Measurements from ENCODE around the gene SCARF2. TPM values are rescaled to one million over a fixed set of nuclear protein-coding genes. Genes with fewer than 3 reads are reported as not detected.

The SCARF2 gene
- total and polyA plus RNA-seq, 2 of the 13 experiments (the other 11 are each of a cell fraction or from before 2014, with no cell fraction given), result 3.3 to 6.2 TPM

- TF ChIP-seq ZNF350 (CRISPR knock-in tag; IDR thresholded peaks at IDR 0.05; ENCODE audit: borderline replicate concordance, low read depth), result no peak
- TF ChIP-seq ISX (CRISPR knock-in tag; conservative IDR thresholded peaks at IDR 0.05), result no peak
- TF ChIP-seq PCBP2 (optimal IDR thresholded peaks at IDR 0.05; ENCODE audit: low read depth, low read length, poor library complexity, severe bottlenecking), result no peak
- TF ChIP-seq ATF4 (CRISPR knock-in tag; IDR thresholded peaks at IDR 0.05), result no peak
- no peak for TF ChIP-seq ZFAT (CRISPR knock-in tag; conservative IDR thresholded peaks at IDR 0.05)
- 0 out of 2 replicates have a peak, but pooled peaks have one; percentile 65 for TF ChIP-seq ZNF556 (CRISPR knock-in tag; IDR thresholded peaks at IDR 0.05; ENCODE audit: borderline replicate concordance)
- no peak for TF ChIP-seq HNRNPLL (IDR thresholded peaks at IDR 0.05; ENCODE audit: low read depth, low read length, poor library complexity, severe bottlenecking)
- TF ChIP-seq ZFP91 (CRISPR knock-in tag; IDR thresholded peaks at IDR 0.05; ENCODE audit: borderline replicate concordance), result peak; percentile 28; the same call in 1 of the 2 replicates
- TF ChIP-seq GATAD1 (CRISPR knock-in tag; IDR thresholded peaks at IDR 0.05), result no peak
- TF ChIP-seq SKI (IDR thresholded peaks at IDR 0.05; ENCODE audit: partially characterized antibody), result no peak
- no peak for TF ChIP-seq FOXK1 (CRISPR knock-in tag; IDR thresholded peaks at IDR 0.05; ENCODE audit: borderline replicate concordance, low read depth)
- TF ChIP-seq TBL1XR1 (IDR thresholded peaks at IDR 0.05; ENCODE audit: borderline replicate concordance, low read length, partially characterized antibody), result no peak
- no peak for TF ChIP-seq ZNF720 (CRISPR knock-in tag; IDR thresholded peaks at IDR 0.05)
- TF ChIP-seq ETV5 (CRISPR knock-in tag; IDR thresholded peaks at IDR 0.05; ENCODE audit: borderline replicate concordance), result no peak
- no peak for TF ChIP-seq TIGD3 (CRISPR knock-in tag; IDR thresholded peaks at IDR 0.05; ENCODE audit: borderline replicate concordance)
- no peak for TF ChIP-seq HNRNPUL1 (IDR thresholded peaks at IDR 0.05; ENCODE audit: low read depth, low read length)
- no peak for TF ChIP-seq GPBP1L1 (CRISPR knock-in tag; IDR thresholded peaks at IDR 0.05)
- TF ChIP-seq RBAK (CRISPR knock-in tag; IDR thresholded peaks at IDR 0.05), result no peak
- 0 out of 2 replicates have a peak, but pooled peaks have one; percentile 38 for TF ChIP-seq ZNF343 (CRISPR knock-in tag; IDR thresholded peaks at IDR 0.05)
- TF ChIP-seq ZNF816 (CRISPR knock-in tag; IDR thresholded peaks at IDR 0.05; ENCODE audit: borderline replicate concordance), result no peak
Measured at GRCh38 chr22:20456064-20456721, 18.6 kb upstream of the SCARF2 start (continued).

Data from HepG2 (cell line).